ENCODE results near the gene ROBO2. TPM values are rescaled to one million over a fixed set of nuclear protein-coding genes. Genes with fewer than 3 reads are reported as not detected.

The ROBO2 gene, protein sequence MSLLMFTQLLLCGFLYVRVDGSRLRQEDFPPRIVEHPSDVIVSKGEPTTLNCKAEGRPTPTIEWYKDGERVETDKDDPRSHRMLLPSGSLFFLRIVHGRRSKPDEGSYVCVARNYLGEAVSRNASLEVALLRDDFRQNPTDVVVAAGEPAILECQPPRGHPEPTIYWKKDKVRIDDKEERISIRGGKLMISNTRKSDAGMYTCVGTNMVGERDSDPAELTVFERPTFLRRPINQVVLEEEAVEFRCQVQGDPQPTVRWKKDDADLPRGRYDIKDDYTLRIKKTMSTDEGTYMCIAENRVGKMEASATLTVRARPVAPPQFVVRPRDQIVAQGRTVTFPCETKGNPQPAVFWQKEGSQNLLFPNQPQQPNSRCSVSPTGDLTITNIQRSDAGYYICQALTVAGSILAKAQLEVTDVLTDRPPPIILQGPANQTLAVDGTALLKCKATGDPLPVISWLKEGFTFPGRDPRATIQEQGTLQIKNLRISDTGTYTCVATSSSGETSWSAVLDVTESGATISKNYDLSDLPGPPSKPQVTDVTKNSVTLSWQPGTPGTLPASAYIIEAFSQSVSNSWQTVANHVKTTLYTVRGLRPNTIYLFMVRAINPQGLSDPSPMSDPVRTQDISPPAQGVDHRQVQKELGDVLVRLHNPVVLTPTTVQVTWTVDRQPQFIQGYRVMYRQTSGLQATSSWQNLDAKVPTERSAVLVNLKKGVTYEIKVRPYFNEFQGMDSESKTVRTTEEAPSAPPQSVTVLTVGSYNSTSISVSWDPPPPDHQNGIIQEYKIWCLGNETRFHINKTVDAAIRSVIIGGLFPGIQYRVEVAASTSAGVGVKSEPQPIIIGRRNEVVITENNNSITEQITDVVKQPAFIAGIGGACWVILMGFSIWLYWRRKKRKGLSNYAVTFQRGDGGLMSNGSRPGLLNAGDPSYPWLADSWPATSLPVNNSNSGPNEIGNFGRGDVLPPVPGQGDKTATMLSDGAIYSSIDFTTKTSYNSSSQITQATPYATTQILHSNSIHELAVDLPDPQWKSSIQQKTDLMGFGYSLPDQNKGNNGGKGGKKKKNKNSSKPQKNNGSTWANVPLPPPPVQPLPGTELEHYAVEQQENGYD (N-terminal part only)
- total RNA-seq (2021; fragmentation: NEBNext Ultra II Directional; extraction: Animal tissue kit (Norgen Biotek cat#: 25700)): under 1 TPM; 0.09 to 0.36 (median 0.20) TPM
- long read RNA-seq: 0 reads

DNA sequence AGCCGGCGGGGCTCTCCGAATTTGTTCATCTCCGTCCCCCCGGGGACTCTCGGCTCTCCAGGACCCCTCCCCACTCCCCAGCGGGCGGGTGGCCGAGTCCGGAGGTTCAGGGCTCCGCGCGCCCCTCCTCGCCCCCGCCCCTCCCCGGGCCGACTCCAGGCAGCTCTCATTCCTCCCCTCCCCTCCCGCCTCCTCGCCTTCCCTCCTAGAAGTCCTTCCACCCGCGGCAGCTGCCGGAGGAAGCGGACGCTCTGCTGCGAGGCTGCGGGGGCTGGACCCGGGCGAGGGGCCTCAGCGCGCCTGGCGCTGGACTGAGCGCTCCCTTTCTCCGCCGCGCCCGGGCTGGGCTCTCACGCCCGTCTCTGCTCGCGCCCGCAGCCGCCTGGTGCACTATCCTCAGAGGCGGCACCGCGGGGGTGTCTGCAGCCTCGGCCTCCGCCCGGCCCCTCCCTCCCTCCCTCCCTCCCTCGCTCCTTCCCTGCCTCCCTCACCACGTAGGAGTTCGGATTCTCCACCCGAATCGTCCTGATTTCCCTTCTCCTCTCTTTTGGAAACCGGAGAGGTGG lies at the start of gene ROBO2:
Gene ROBO2 (plus strand): TSS at position 494 of the 566 bp plus-strand sequence. CDS start 687 bp downstream, outside the sequence.
- DNase-seq: no peak
- H3K9me3 Mint-ChIP-seq: no peaks in the 10 kb centered on the region
- TF ChIP-seq, protein P1, sequence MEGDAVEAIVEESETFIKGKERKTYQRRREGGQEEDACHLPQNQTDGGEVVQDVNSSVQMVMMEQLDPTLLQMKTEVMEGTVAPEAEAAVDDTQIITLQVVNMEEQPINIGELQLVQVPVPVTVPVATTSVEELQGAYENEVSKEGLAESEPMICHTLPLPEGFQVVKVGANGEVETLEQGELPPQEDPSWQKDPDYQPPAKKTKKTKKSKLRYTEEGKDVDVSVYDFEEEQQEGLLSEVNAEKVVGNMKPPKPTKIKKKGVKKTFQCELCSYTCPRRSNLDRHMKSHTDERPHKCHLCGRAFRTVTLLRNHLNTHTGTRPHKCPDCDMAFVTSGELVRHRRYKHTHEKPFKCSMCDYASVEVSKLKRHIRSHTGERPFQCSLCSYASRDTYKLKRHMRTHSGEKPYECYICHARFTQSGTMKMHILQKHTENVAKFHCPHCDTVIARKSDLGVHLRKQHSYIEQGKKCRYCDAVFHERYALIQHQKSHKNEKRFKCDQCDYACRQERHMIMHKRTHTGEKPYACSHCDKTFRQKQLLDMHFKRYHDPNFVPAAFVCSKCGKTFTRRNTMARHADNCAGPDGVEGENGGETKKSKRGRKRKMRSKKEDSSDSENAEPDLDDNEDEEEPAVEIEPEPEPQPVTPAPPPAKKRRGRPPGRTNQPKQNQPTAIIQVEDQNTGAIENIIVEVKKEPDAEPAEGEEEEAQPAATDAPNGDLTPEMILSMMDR (IDR thresholded peaks at IDR 0.05): no peak
- peaks cover 19% of the 10 kb centered on the region for H3K27me3 Mint-ChIP-seq (ENCODE audit: insufficient read depth)
- peak within 1 kb of the TSS; percentile 76 for H3K4me3 Mint-ChIP-seq
- no peak within 1 kb of the TSS for H3K27ac Mint-ChIP-seq
- H3K36me3 Mint-ChIP-seq (ENCODE audit: low read depth): no peaks in the 10 kb centered on the region
- peaks cover 17% of the 10 kb centered on the region for H3K4me1 Mint-ChIP-seq (ENCODE audit: low read depth)

DNA sequence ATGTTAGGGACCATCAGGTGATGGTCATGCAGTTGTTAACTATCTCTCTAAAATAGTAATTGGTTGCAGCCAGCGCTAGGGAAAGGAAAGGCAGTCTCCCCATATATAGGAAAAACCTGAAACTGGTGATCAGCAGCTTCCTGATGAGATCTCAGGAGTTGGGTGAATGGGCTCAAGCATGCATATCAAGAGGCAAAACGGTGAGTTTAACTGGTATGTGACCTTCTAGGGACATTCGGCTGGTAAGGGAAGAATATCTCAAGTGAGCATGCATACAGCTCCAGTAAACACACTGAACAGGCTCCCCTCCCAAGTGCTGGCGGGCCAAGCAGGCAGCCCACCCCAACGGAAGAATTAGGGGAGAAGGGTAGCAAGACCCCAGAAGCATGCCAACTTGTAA lies 49.3 kb upstream of the ROBO2 start:
- no peak overlapping the region for H3K4me3 Mint-ChIP-seq
- H3K27me3 Mint-ChIP-seq (ENCODE audit: insufficient read depth): no peaks in the 10 kb centered on the region
- H3K27ac Mint-ChIP-seq: no peak overlapping the region
- H3K4me1 Mint-ChIP-seq (ENCODE audit: low read depth): no peaks in the 10 kb centered on the region
- no peak for DNase-seq
- H3K36me3 Mint-ChIP-seq (ENCODE audit: low read depth): no peaks in the 10 kb centered on the region
- TF ChIP-seq, protein P1 (IDR thresholded peaks at IDR 0.05): no peak
- peaks cover 18% of the 10 kb centered on the region for H3K9me3 Mint-ChIP-seq

DNA sequence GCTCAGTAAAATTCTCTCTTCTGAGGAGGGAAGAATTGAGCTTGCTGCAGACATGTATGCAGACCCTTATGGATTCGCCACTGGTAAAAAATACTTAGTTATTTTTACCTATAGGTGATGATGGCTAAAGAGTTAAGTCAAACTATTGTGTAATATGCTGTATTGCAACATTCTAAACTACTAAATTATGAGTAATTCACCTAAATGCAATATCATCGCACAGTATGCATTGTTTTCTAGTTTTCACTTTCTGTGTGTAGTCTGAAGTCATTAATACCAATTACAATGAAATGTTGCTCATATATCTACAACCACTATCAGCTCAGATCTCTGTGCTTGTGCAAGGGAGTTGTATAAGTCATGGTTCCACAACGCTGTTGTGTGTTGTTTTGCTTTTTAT lies 48.7 kb upstream of the ROBO2 start:
- H3K4me1 Mint-ChIP-seq (ENCODE audit: low read depth): no peaks in the 10 kb centered on the region
- DNase-seq: no peak
- no peaks in the 10 kb centered on the region for H3K36me3 Mint-ChIP-seq (ENCODE audit: low read depth)
- TF ChIP-seq, protein P1 (IDR thresholded peaks at IDR 0.05): no peak
- peaks cover 15% of the 10 kb centered on the region for H3K9me3 Mint-ChIP-seq
- H3K27me3 Mint-ChIP-seq (ENCODE audit: insufficient read depth): no peaks in the 10 kb centered on the region
- no peak overlapping the region for H3K4me3 Mint-ChIP-seq
- no peak overlapping the region for H3K27ac Mint-ChIP-seq

DNA sequence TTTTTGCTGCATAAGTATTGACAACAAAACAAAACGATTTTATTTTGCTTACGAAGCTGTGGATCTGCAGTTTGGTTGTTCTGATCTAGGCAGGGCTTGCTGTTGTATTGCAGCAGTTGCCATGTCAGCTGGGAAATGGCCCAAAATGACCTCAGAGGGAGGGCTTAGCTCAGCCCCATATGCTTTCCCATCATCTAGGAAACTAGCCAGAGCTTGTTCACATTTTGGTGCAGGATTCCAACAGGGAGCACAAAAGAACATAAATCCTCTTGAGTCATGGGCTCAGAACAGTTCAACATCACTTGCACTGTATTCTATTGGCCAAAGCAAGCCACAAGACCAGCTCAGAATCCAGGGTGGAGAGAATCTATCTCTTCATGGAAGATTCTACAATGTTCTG lies 42.2 kb upstream of the ROBO2 start:
- Mint-ChIP-seq H3K36me3 (ENCODE audit: low read depth) (no peaks in the 10 kb centered on the region), H3K27ac (no peak overlapping the region)
- TF ChIP-seq, protein P1 (IDR thresholded peaks at IDR 0.05): no peak

DNA sequence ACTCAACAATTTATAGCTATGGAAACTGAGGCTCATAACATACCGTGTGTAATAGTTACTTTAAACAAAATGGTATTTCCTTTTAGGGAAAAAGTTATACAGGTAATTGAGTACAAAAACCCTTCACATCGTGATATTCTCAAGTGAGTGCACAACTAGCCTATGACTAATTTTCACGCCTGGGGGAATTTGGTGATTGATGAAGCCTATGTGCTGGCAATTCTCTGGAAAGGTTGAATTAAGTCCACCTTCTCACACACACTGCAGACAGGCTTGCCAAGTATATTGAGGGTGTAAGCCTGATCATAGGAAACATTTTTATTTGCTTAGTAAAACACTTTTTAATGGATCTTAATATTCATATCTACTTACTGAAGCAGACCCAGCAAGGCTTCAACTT lies 41.3 kb upstream of the ROBO2 start:
- TF ChIP-seq, protein P1 (IDR thresholded peaks at IDR 0.05): no peak
- Mint-ChIP-seq H3K9me3 (peaks cover 17% of the 10 kb centered on the region), H3K4me3 (no peak overlapping the region), H3K4me1 (ENCODE audit: low read depth) (no peaks in the 10 kb centered on the region), H3K27me3 (ENCODE audit: insufficient read depth) (no peaks in the 10 kb centered on the region), H3K27ac (no peak overlapping the region), H3K36me3 (ENCODE audit: low read depth) (no peaks in the 10 kb centered on the region)
- no peak for DNase-seq

More for the DNA sequence above, 42.2 kb upstream of the ROBO2 start:
- Mint-ChIP-seq H3K9me3 (peaks cover 15% of the 10 kb centered on the region), H3K4me1 (ENCODE audit: low read depth) (no peaks in the 10 kb centered on the region), H3K27me3 (ENCODE audit: insufficient read depth) (no peaks in the 10 kb centered on the region), H3K4me3 (no peak overlapping the region)
- DNase-seq: no peak

All from HFFc6 (cell line).